CD4-positive, alpha-beta T cell treated with Interleukin-12 subunit alpha and Interleukin-12 subunit beta, for 1 hour (primary cell): ENCODE results near the gene TSPAN2.

ENCODE experiments used
- DNase-seq: peaks from one replicate; pipeline ENCODE4 v3.0.0-alpha.2; 2020

Gene TSPAN2

GRCh38 chr1:115112496-115113375 is 23.4 kb upstream of the TSPAN2 start:
- peak; percentile 59 for DNase-seq

- DNase-seq, result no peak
These were observed 18.4 kb upstream of the TSPAN2 start for GRCh38 chr1:115107516-115108260.

GRCh38 chr1:115105831-115106230 is 16.5 kb upstream of the TSPAN2 start:
- no peak for DNase-seq

GRCh38 chr1:115099693-115100050 is 10.4 kb upstream of the TSPAN2 start:
- DNase-seq, result no peak

GRCh38 chr1:115098979-115099692 is 9.8 kb upstream of the TSPAN2 start:
- peak; percentile 91 for DNase-seq

- DNase-seq, result no peak
These were observed 2.9 kb upstream of the TSPAN2 start for GRCh38 chr1:115092175-115092574.

- DNase-seq, result no peak
These were observed 2.3 kb upstream of the TSPAN2 start for GRCh38 chr1:115091572-115091971.

- DNase-seq, result no peak
These were observed 1.7 kb upstream of the TSPAN2 start for GRCh38 chr1:115090956-115091355.

GRCh38 chr1:115090540-115090939 is 1.2 kb upstream of the TSPAN2 start:
- no peak for DNase-seq

GRCh38 chr1:115090186-115090490 is 835 bp upstream of the TSPAN2 start:
- DNase-seq, result no peak

- DNase-seq, result no peak
These were observed 358 bp downstream of the TSPAN2 start for GRCh38 chr1:115088871-115089419.

GRCh38 chr1:115088115-115088778 is 1.1 kb downstream of the TSPAN2 start:
- DNase-seq, result no peak

GRCh38 chr1:115086176-115086830 is 3.0 kb downstream of the TSPAN2 start:
- no peak for DNase-seq

GRCh38 chr1:115084902-115085511 is 4.3 kb downstream of the TSPAN2 start:
- DNase-seq, result peak; percentile 49

GRCh38 chr1:115082949-115083348 is 6.4 kb downstream of the TSPAN2 start:
- DNase-seq, result no peak

GRCh38 chr1:115078708-115079107 is 10.6 kb downstream of the TSPAN2 start:
- DNase-seq, result no peak

- DNase-seq, result no peak
These were observed 11.3 kb downstream of the TSPAN2 start for GRCh38 chr1:115077984-115078330.

GRCh38 chr1:115077286-115077983 is 11.9 kb downstream of the TSPAN2 start:
- no peak for DNase-seq

- no peak for DNase-seq
These were observed 12.9 kb downstream of the TSPAN2 start for GRCh38 chr1:115076384-115076915.

- DNase-seq, result no peak
These were observed 14.3 kb downstream of the TSPAN2 start for GRCh38 chr1:115074839-115075534.
